K562 (cell line): Measurements from ENCODE around the gene NRXN3.

Experiments
- AFF4 ChIP-seq: sonication (generic); formaldehyde crosslinking; IDR thresholded peaks from 2 replicates; pipeline ENCODE4 v1.8.0; 2023; ENCODE audit warnings: mild to moderate bottlenecking, missing genetic modification reagents
- CLOCK ChIP-seq: fragments of 250-450 bp; sonication (Bioruptor Pico); IDR thresholded peaks from 2 replicates; pipeline ENCODE4 v1.4.0; 2020; ENCODE audit warnings: mild to moderate bottlenecking, moderate library complexity, borderline replicate concordance
- CTCF ChIP-seq, 3 experiments: IDR thresholded peaks in 2 of 3; conservative IDR thresholded peaks in 1 of 3; 2 replicates each; pipeline ENCODE4 v1.5.1; 2011 to 2012; ENCODE audit warnings: low read length in 3 of 3, mild to moderate bottlenecking in 3 of 3, control low read depth in 2 of 3, improper control_type of control experiment in 1 of 3, inconsistent platforms in 1 of 3, low read depth in 1 of 3, mixed read lengths in 1 of 3, moderate library complexity in 1 of 3; ENCODE audit not compliant: insufficient read depth in 2 of 3
- HDAC2 ChIP-seq: fragments of 450-650 bp; IDR thresholded peaks from 2 replicates; pipeline ENCODE4 v1.6.1; 2016; ENCODE audit warnings: mild to moderate bottlenecking
- SMC3 ChIP-seq: conservative IDR thresholded peaks from 2 replicates; pipeline ENCODE4 v1.6.1; 2011; ENCODE audit warnings: low read depth, low read length, improper control_type of control experiment; ENCODE audit not compliant: insufficient read depth
- SRF ChIP-seq, 2 experiments: fragments of 250-450, 450-650 bp in 1 of 2; sonication (Bioruptor Pico) in 1 of 2; sonication (generic) in 1 of 2; formaldehyde crosslinking; IDR thresholded peaks; 2 replicates each; pipeline versions ENCODE4 v1.5.0 to v1.5.1; 2020 to 2022; ENCODE audit warnings: mild to moderate bottlenecking in 1 of 2, missing genetic modification reagents in 1 of 2
- TBL1XR1 ChIP-seq, 2 experiments: IDR thresholded peaks; 2 replicates each; pipeline ENCODE4 v1.6.1; 2012; ENCODE audit warnings: improper control_type of control experiment in 2 of 2, low read length in 2 of 2, mild to moderate bottlenecking in 1 of 2
- TFE3 ChIP-seq: fragments of 450-650 bp; formaldehyde crosslinking; IDR thresholded peaks from 2 replicates; pipeline ENCODE4 v1.4.0; 2020; ENCODE audit warnings: mild to moderate bottlenecking, mixed read lengths
- U2AF2 ChIP-seq: fragments of 200-400 bp; formaldehyde crosslinking; optimal IDR thresholded peaks from 2 replicates; pipeline ENCODE3; 2017; ENCODE audit warnings: low read depth, mild to moderate bottlenecking, low read length
- ZNF23 ChIP-seq: fragments of 250-450 bp; sonication (Bioruptor Pico); IDR thresholded peaks from 2 replicates; pipeline ENCODE4 v1.4.0; 2020; ENCODE audit warnings: mild to moderate bottlenecking
- ZNF384 ChIP-seq: IDR thresholded peaks from 2 replicates; pipeline ENCODE4 v1.6.1; 2012; ENCODE audit warnings: low read depth, low read length, improper control_type of control experiment
- ZNF740 ChIP-seq, 3 experiments: fragments of 200-800 bp in 1 of 3; sonication (Bioruptor generic) in 1 of 3; sonication (generic) in 1 of 3; formaldehyde crosslinking in 1 of 3; IDR thresholded peaks; 2 replicates each; pipeline versions ENCODE4 v1.6.1 to v1.8.0; 2016 to 2022; ENCODE audit warnings: mild to moderate bottlenecking in 2 of 3, missing compliant biosample characterization in 2 of 3, missing genetic modification characterization in 2 of 3, missing genetic modification reagents in 1 of 3
- ZNF76 ChIP-seq: fragments of 250-450 bp; sonication (Bioruptor Pico); IDR thresholded peaks from 2 replicates; pipeline ENCODE4 v1.4.0; 2020; ENCODE audit warnings: mild to moderate bottlenecking, moderate library complexity, borderline replicate concordance

GRCh38 chr14:79837699-79838098, 1667.5 kb downstream of the NRXN3 start:
- TF ChIP-seq ZNF23 (CRISPR knock-in tag) (no peak), ZNF740 (CRISPR knock-in tag; IDR thresholded peaks at IDR 0.05) (no peak), ZNF740 (tag; IDR thresholded peaks at IDR 0.05) (no peak), ZNF76 (CRISPR knock-in tag) (no peak), ZNF384 (no peak), TBL1XR1 (IDR thresholded peaks at IDR 0.05; ENCODE audit: low read length in 2 of 2) (no peak), CTCF (IDR thresholded peaks at IDR 0.05 in 2 of 3, conservative IDR thresholded peaks at IDR 0.05 in 1 of 3; ENCODE audit: insufficient read depth in 2 of 3, low read depth in 1 of 3, low read length in 3 of 3) (no peak), TFE3 (CRISPR knock-in tag) (no peak), CLOCK (CRISPR knock-in tag) (no peak), U2AF2 (no peak), AFF4 (CRISPR knock-in tag) (no peak), SRF (CRISPR knock-in tag; IDR thresholded peaks at IDR 0.05) (no peak), HDAC2 (no peak), SMC3 (no peak)
